ENCODE measurements around the gene LTN1.

DNA sequence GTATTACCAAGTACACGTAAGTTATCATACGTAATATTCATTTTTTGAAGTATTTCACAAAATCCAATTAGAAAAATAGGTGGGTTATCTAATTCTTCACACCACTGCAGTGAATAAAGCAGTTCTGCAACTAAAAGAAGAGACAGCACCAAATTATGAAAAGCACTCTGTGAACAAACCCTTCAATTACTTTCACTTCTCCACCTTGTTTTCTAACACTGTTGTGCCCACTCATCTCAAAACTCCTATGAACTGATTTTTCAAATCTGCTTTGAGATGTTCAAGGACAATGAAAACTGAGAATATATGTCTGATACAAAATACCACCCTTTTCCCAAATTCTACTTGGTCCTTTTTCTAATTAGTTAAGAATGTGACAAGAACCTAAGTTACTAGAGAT, 39.4 kb downstream of the LTN1 start:
- TF ChIP-seq, protein P1, sequence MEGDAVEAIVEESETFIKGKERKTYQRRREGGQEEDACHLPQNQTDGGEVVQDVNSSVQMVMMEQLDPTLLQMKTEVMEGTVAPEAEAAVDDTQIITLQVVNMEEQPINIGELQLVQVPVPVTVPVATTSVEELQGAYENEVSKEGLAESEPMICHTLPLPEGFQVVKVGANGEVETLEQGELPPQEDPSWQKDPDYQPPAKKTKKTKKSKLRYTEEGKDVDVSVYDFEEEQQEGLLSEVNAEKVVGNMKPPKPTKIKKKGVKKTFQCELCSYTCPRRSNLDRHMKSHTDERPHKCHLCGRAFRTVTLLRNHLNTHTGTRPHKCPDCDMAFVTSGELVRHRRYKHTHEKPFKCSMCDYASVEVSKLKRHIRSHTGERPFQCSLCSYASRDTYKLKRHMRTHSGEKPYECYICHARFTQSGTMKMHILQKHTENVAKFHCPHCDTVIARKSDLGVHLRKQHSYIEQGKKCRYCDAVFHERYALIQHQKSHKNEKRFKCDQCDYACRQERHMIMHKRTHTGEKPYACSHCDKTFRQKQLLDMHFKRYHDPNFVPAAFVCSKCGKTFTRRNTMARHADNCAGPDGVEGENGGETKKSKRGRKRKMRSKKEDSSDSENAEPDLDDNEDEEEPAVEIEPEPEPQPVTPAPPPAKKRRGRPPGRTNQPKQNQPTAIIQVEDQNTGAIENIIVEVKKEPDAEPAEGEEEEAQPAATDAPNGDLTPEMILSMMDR (IDR thresholded peaks at IDR 0.05) = no peak
- no peak for TF ChIP-seq POLR2A (IDR thresholded peaks at IDR 0.05)
- TF ChIP-seq POLR2AphosphoS5 (IDR thresholded peaks at IDR 0.05) = no peak
- no peak for TF ChIP-seq EP300 (IDR thresholded peaks at IDR 0.05)
